Hepatocyte (in vitro differentiated cells): ENCODE measurements around the gene NR4A1.

Experiments
- EZH2 ChIP-seq: fragments of 200-600 bp; sonication (generic); IDR thresholded peaks from 2 replicates; pipeline ENCODE4 v1.6.1; 2016; ENCODE audit warnings: antibody characterized with exemption, mild to moderate bottlenecking, borderline replicate concordance
- EZH2phosphoT487 ChIP-seq: fragments of 200-600 bp; sonication (generic); IDR thresholded peaks from one replicate; pipeline ENCODE4 v1.6.1; 2018; ENCODE audit warnings: antibody characterized with exemption, mild to moderate bottlenecking, low read depth, moderate library complexity; ENCODE audit not compliant: unreplicated experiment, severe bottlenecking
- TF ChIP-seq, protein P1 (sequence below): fragments of 200-600 bp; sonication (generic); IDR thresholded peaks from 2 replicates; pipeline ENCODE4 v1.5.1; 2016; ENCODE audit warnings: antibody characterized with exemption, mild to moderate bottlenecking; ENCODE audit not compliant: poor library complexity

- TF ChIP-seq EZH2 = no peak
- TF ChIP-seq, protein P1, sequence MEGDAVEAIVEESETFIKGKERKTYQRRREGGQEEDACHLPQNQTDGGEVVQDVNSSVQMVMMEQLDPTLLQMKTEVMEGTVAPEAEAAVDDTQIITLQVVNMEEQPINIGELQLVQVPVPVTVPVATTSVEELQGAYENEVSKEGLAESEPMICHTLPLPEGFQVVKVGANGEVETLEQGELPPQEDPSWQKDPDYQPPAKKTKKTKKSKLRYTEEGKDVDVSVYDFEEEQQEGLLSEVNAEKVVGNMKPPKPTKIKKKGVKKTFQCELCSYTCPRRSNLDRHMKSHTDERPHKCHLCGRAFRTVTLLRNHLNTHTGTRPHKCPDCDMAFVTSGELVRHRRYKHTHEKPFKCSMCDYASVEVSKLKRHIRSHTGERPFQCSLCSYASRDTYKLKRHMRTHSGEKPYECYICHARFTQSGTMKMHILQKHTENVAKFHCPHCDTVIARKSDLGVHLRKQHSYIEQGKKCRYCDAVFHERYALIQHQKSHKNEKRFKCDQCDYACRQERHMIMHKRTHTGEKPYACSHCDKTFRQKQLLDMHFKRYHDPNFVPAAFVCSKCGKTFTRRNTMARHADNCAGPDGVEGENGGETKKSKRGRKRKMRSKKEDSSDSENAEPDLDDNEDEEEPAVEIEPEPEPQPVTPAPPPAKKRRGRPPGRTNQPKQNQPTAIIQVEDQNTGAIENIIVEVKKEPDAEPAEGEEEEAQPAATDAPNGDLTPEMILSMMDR = no peak
- TF ChIP-seq EZH2phosphoT487 = no peak
Measured at GRCh38 chr12:52049688-52050087, 1.6 kb upstream of the NR4A1 start.
